NCI-H345 (cell line): ENCODE measurements around the gene NXPH1.
"Not testable (repeated sequence)": the region's sequence is repeated elsewhere in the genome, so short reads cannot be mapped to it uniquely, and the experiment has no call there.

Experiments
- DNase-seq: peaks from one replicate; lab custom pipeline; 2025; lab: John Stamatoyannopoulos, UW

Gene NXPH1

DNA sequence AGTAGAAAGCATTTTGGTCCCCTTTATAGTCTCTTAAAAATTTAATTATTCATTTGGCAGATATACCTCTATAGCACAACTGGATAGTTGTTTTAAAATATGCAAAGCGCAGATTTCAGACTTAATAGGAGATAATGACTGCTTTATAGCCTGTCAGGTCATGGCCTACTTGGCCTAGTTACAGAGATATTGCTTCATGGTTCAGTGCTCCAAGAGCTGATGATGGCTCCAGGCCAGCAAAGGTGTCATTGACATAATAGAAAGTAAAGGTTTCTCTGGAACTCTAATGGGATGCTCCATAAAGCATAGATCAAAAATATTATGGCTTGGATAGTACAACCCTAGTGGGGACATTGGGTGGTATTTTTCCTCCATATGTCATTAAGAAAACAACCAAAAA is 285.7 kb downstream of the NXPH1 start:
- peak; percentile 5 for DNase-seq

DNA sequence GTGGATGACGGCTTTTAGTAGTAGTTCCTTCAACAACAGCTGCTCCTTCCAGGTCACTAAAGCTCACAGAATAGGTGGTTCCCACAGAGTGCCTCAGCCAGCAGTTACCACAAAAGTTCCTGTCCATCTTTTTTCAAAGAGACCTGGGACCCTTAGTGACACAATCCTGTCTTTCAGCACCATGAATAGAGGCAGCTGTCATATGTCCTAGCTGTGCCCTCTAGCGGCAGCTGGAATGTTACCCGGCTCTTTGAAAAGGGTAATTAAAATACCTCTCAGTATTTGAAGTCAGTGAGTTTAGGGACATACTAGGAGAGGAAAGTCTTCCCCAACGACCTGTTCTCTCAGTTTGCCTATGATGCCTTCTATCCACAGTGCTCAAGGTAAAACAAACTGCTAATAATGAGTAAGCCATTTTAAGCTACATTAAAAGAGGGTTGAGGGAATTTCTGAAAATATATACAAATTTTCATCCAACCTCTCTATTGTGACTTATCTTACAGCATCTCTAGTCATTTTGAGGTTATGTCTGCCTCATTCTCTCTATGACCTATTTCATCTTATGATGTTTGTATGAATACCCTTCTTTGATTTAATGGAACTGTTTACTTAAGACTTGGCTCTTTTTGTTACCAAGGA is 290.8 kb downstream of the NXPH1 start:
- DNase-seq, result peak; percentile 77

DNA sequence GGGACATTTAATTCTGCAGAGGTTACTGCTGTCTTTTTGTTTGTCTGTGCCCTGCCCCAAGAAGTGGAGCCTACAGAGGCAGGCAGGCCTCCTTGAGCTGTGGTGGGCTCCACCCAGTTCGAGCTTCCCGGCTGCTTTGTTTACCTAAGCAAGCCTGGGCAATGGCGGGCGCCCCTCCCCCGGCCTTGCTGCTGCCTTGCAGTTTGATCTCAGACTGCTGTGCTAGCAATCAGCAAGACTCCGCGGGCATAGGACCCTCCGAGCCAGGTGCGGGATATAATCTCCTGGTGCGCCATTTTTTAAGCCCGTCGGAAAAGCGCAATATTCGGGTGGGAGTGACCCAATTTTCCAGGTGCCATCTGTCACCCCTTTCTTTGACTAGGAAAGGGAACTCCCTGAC is 298.3 kb downstream of the NXPH1 start:
- DNase-seq, result not testable (repeated sequence)

DNA sequence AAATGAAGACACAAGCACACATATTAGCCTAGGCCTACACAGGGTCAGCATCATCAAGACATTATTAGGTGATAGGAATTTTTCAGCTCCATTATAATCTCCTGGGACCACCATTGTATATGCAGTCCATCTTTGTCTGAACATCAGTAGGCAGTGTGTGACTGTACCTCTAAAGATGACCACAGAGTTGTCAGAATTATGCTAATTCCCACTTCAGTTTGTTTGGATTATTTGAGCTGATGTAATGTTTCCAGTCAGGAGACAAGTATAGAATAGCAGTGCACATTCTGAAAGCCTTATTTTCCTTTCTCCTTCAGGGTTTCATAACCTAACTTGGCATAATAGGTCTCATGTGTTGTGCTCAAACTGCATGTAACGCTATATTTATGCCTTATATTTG is 306.4 kb downstream of the NXPH1 start:
- DNase-seq, result no peak

DNA sequence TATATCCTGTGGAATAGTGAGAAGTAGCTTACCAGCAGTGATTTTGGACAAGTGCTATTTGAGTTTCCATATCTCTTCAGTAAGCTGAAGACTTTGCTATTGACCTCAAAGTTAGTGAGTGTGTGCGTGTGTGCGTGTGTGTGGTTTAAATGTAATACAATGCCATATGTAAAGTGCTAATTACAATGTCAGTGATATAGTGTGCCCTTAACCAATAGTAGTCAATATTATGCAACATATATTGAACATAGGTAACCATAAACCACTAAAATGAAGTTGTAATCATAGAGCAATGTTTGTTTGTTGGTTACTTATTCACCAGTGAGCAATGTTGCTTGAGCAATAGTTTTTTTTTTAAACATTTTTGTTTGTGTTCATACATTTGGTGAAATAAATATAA is 309.4 kb downstream of the NXPH1 start:
- no peak for DNase-seq

DNA sequence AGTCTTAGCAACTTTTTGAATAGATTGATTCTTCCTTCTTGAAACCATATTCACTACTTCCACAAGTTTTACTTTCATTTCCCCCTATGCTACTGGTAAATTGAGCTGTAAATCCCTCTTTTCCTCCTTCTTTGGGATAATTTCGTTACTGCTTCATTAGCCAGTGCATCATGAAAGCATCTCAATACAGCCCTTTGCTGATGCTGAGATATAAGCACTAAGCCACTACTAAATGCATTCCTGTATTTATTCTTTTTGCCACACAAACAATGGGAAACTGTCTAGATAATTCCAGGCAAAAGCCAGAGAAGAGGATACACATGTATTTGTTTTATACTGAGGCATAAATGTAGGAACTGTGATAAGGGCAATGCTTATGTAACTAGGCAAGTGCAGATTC is 313.9 kb downstream of the NXPH1 start:
- DNase-seq, result no peak

DNA sequence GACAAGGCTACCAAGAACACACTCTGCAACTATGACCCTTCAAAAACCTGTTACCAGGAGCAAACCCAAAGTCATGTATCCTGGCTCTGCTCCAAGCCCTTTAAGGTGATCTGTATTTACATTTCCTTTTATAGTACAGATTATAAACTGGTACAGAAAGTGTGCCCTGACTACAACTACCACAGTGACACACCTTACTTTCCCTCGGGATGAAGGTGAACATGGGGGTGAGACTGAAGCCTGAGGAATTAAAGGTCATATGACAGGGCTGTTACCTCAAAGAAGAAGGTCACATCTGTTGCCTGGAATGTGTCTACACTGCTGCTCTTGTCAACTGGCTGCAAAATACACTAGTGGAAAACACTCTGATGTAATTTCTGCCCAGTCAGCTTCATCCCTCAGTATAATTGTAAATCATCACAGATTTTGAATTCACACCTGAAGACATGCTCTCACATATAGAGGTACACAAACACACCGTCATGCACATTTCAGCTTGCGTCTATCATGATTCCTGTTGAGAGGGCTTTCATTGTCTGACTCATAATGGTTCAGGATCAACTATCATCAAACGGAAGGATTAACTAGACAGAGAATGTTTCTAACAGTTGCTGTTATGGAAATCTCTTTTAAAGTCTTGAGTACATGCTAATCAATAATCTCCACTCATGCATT is 318.3 kb downstream of the NXPH1 start:
- peak; percentile 47 for DNase-seq

DNA sequence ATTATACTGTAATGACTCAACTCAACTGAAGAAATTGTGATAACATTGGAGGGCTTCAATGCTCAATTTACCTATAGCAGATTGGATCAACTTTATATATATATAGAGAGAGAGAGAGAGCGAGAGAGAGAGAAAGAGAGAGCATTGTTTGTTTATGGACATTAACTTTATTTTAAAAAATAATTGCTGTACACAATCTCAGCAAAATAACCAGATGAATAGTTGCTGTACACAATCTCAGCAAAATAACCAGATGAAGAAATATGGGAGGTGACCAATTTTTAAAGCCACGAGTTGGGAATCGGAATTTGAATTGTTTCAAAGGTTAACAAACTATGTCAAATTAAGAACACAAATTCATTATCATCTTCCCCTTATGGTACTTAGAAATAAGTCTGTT is 319.9 kb downstream of the NXPH1 start:
- no peak for DNase-seq

DNA sequence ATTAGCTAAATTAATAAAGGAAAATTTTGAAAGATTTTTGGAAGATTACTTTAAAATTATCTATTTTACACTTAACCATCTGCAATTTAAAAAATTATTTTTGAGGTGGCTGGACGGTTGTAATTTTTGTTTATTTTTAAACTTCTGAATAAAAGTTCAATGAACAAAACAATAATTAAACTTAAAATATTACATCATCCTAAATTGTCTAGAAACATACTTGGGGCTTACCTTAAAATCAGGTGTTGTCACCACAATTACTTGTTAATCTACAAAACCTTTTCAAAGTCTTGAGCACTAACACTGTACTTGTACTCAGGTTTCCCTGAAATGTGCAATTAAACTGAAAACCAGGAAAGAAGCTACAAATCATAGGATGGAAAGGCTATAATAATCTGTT is 328.3 kb downstream of the NXPH1 start:
- DNase-seq, result no peak

DNA sequence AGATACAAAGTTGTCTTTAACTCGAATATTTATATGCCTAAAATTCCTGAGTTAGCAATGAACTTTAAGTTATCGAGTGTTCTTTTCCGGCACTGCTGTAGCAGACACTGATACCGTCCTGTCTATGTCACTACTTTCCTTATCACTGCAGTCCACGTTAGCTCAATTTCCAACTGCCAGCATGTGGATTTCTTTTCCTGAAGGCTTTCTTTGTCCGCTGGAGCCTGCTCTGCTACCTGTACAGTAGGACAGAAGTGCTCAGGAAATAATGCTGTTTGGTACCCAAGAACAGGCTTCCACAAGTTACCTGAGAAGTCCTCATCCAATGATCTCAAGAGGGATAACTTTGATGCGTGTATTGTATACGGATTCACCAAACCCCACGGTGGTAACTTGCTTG is 329.4 kb downstream of the NXPH1 start:
- no peak for DNase-seq

DNA sequence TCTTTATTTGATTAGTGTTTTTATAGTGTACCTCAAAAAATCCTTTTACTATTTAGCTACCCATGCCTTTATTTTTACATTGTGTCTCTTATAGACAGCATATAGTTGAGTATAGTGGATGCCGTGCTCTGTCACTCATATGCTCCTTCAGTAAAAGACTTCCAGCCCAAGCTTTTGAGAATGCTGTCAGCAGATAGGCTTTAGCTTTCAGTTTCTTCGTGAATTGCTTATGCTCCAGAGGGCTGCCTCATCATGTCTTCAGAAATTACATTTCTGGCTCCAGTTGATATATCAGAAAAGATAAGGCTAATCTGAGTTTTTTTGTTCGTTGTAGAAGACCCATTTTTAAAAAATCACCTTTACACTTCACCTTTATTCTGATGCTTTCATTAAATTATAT is 332.0 kb downstream of the NXPH1 start:
- DNase-seq, result no peak

DNA sequence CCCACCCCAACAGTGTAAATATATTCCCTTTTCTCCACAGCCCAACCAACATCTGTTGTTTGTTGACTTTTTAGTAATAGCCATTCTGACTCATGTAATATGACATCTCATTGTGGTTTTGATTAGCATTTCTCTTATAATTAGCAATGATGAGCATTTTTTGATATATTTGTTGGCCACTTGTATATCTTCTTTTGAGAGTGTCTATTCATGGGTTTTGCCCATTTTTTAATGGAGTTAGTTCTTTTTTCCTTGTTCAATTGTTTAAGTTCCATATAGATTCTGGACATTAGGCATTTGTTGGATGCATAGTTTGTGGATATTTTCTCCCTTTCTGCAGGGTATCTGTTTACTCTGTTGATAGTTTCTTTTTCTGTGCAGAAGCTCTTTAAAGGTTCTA is 340.1 kb downstream of the NXPH1 start:
- DNase-seq, result no peak

DNA sequence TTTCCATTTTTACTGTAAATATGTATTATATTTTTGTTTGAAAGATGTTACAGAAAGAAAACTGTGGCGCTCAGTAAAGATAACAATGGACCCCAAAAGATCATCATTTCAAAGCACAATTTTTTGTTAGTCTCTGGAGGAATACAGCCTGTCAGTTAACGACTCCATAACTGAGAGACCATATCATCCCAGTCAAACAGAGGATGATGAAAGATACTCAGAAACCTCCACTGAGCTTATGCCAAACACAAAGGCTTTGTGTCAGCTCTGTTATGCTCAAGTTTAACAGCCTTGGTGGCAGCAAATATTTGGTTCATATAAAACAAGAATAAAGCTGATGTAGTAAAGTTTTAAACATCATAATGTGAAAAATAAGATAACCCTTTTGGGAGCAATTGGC is 345.1 kb downstream of the NXPH1 start:
- DNase-seq, result no peak

DNA sequence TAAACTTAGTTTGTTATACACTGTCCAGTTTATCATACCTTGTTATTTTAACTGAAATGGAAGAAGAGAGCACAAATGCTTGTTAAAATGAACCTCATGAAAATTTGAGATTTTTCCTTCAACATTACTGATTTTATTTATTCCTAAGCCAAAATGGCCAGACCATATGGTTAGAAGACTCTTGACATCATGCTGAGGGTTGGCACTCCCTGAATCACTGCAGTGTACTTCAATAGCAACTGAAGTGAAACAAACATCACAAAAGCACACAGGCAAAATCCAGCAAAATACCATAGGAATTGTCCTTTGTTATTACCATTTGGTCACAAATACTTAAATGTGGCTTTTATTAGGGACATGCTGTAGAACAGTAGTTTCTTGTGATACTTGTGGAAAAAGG is 347.8 kb downstream of the NXPH1 start:
- DNase-seq, result peak; percentile 19

DNA sequence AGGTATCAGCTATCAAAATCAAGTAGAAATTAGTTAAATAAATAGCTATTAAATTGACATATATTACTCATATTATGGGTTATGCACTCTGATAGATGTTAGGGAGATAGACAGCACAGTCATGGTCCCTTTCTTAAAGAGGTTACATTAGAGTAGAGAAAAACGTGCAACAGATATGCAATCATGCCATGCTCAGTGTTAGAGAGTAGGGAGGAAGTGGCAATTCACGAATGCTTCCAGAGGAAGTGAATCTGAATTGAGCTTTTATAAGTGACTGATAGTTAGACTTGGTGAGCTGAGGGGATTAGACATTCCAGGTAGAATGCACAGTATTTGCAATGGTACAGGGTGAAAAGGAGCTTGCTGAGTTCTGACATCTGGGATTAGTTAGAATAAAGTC is 349.8 kb downstream of the NXPH1 start:
- DNase-seq, result no peak

DNA sequence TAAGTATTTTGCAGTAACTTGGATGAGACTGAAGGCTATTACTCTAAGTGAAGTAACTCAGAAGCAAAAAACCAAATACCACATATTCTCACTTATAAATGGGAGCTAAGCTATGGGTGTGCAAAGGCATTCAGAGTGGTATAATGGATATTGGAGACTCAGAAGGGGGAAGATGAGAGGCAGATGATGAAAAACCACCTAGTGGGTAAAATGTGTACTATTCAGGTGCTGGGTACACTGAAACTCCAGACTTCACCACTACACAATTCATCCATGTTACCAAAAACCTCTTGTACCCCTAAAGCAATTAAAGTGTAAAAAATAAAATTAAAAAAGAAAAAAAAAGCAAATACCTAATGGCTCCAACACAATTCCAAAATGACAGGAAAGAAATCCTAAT is 351.7 kb downstream of the NXPH1 start:
- DNase-seq, result no peak

DNA sequence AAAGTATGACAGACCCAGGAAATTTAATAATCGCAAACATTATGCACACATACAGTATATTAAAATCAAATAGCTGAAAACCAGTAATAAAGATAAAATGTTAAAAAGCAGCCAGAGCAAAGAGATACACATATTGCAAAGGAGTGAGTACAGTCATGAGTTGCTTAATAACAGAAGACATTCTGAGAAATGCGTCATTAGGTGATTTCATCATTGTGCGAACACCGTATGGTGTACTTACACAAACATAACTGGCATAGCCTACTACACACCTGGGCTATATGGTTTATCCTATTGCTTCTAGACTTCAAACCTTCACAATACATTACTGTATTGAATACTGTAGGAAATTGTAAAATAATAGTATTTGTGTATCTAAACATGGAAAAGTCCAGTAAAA is 367.6 kb downstream of the NXPH1 start:
- DNase-seq, result no peak
